Vein endothelial cell (primary cell): ENCODE results near the gene TMEM236. TPM values are rescaled to one million over a fixed set of nuclear protein-coding genes. Genes with fewer than 3 reads are reported as not detected.

Experiments used
- small RNA-seq: library from RNA; depleted of rRNA; stranded (forward); fragments of <200 nt; gene quantifications from one replicate; pipeline ENCODE3, GENCODE V24; 2012
- total RNA-seq: library from RNA; depleted of rRNA; stranded (reverse); fragments of >200 nt; gene quantifications from 2 replicates; pipeline ENCODE4 v1.2.3, GENCODE V29; 2012

Gene TMEM236
- total RNA-seq = 0.10 and 0.33 TPM in 2 replicates

GRCh38 chr10:17751781-17752445 lies at the start of gene TMEM236:
Gene TMEM236, plus strand, starts transcription at chr10:17752201. Its CDS starts 95 bp downstream, at chr10:17752296.

GRCh38 chr10:17808971-17809841 lies 57.2 kb downstream of the TMEM236 start, which contains the start of gene MRC1:
Gene MRC1, plus strand, starts transcription at chr10:17809348. Its CDS starts 118 bp downstream, at chr10:17809466.

Small RNA genes lying within 50 kb of the gene (small RNA-seq; reads per million reads assigned to genes)
- 0.80 reads per million, percentile 50 among the genes with 10 or more reads in this experiment for gene MIR511

Other genes starting within 250 kb of the TMEM236 start
- gene HACD1, start 134.8 kb upstream of the TMEM236 start, total RNA-seq = 11.1 and 15.3 TPM in 2 replicates
- 16.7 and 31.3 TPM in 2 replicates for gene STAM, start 108.0 kb upstream of the TMEM236 start, total RNA-seq
- gene MRC1, start 57.1 kb downstream of the TMEM236 start, total RNA-seq = 0.33 and 0.38 TPM in 2 replicates
- not detected in 2 replicates for gene SLC39A12, start 199.7 kb downstream of the TMEM236 start, total RNA-seq